Coronary artery (tissue), 2 donors: Measurements from ENCODE around the gene H2AZ1.

Experiments
- DNase-seq: peaks from one replicate; pipeline ENCODE4 v3.0.0-alpha.2; 2017; ENCODE audit warnings: low spot score
- H3K27ac ChIP-seq, 2 donors: fragments of 200-600 bp; sonication (generic); one replicate each; pipeline ENCODE4 v1.5.1; 2016 to 2019
- H3K4me3 ChIP-seq: fragments of 200-600 bp; sonication (generic); 2 replicates; pipeline ENCODE4 v1.5.1; 2016; ENCODE audit warnings: mild to moderate bottlenecking, moderate library complexity
- CTCF ChIP-seq: fragments of 200-600 bp; sonication (generic); IDR thresholded peaks from one replicate; pipeline ENCODE4 v1.5.1; 2019; ENCODE audit warnings: antibody characterized with exemption

The H2AZ1 gene

GRCh38 chr4:99945718-99946355 lies 4.2 kb downstream of the H2AZ1 start:
- H3K27ac ChIP-seq: peak overlapping the region; percentile 86 to 96
- peak; percentile 74 for DNase-seq
- TF ChIP-seq CTCF: no peak
- peak overlapping the region; percentile 90 for H3K4me3 ChIP-seq

- no peak overlapping the region for H3K4me3 ChIP-seq
- H3K27ac ChIP-seq: no peak overlapping the region
These were observed 6.1 kb downstream of the H2AZ1 start for GRCh38 chr4:99943904-99944437.

GRCh38 chr4:99938243-99938753 lies 11.8 kb downstream of the H2AZ1 start:
- no peak overlapping the region for H3K27ac ChIP-seq
- no peak for TF ChIP-seq CTCF
- no peak for DNase-seq
- H3K4me3 ChIP-seq: no peak overlapping the region

More at GRCh38 chr4:99943904-99944437, 6.1 kb downstream of the H2AZ1 start:
- no peak for DNase-seq
- TF ChIP-seq CTCF: no peak

- no peak for TF ChIP-seq CTCF
- Histone ChIP-seq H3K4me3 (no peak overlapping the region), H3K27ac (no peak overlapping the region)
- DNase-seq: no peak
These were observed 15.2 kb downstream of the H2AZ1 start for GRCh38 chr4:99934891-99935290.

- DNase-seq: no peak
- TF ChIP-seq CTCF: no peak
- Histone ChIP-seq H3K4me3 (no peak overlapping the region), H3K27ac (no peak overlapping the region)
These were observed 22.5 kb downstream of the H2AZ1 start for GRCh38 chr4:99927566-99927965.

DNA sequence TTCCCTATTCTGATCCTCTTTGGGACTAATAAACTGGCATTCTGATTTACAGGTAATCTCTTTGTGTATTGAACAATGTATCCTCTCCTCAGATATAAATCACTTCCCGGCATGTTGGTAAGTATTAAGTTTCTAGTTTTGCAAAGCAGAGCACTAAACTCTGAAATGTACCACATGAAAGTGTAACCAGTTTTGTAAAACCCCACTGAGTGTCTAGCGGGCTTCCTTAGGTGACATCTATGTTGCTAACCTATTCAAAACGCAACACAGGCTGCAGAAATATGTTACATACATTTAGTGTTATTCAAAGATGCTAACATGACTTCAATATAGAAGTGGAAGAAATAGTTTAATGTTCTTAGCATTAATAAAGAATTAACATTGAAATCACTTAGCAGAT lies 28.9 kb downstream of the H2AZ1 start:
- no peak for DNase-seq
- H3K27ac ChIP-seq: no peak overlapping the region
- H3K4me3 ChIP-seq: no peak overlapping the region
- no peak for TF ChIP-seq CTCF

GRCh38 chr4:99918656-99919055 lies 31.4 kb downstream of the H2AZ1 start:
- no peak overlapping the region for H3K4me3 ChIP-seq
- H3K27ac ChIP-seq: no peak overlapping the region
- no peak for TF ChIP-seq CTCF
- no peak for DNase-seq
